GM12878 (cell line): ENCODE data around the gene CYP1A2. TPM values are rescaled to one million over a fixed set of nuclear protein-coding genes. Genes with fewer than 3 reads are reported as not detected.

Source experiments
- ATAC-seq: fragments of 200-7000 bp; cut with Tn5 transposase; 3 replicates; pipeline ENCODE4 v1.9.1; 2020; ENCODE audit warnings: mild to moderate bottlenecking, moderate library complexity
- BruUV-seq: library from RNA; stranded (reverse); fragments of 400-500 nt; replicated peaks from 2 replicates; lab custom pipeline; 2021; lab: Mats Ljungman, UMichigan
- CTCF ChIA-PET: fragments of 300-600 bp; sonication (Branson Sonifier 250); formaldehyde crosslinking; extraction: SDS; loops from one replicate; lab custom pipeline; 2021; ENCODE audit warnings: inconsistent platforms; lab: Yijun Ruan, JAX
- POLR2A ChIA-PET: fragments of 350-600 bp; formaldehyde crosslinking; extraction: SDS; loops from one replicate; lab custom pipeline; 2021; ENCODE audit warnings: inconsistent platforms; lab: Charles Lee
- RAD21 ChIA-PET: fragments of 300-600 bp; sonication (Branson Sonifier 250); formaldehyde crosslinking; loops from one replicate; lab custom pipeline; 2023; ENCODE audit warnings: antibody characterized with exemption; ENCODE audit not compliant: unreplicated experiment; lab: Charles Lee
- SMC1A ChIA-PET: fragments of 300-600 bp; sonication (Branson Sonifier 250); formaldehyde crosslinking; loops from one replicate; lab custom pipeline; 2023; ENCODE audit not compliant: unreplicated experiment, uncharacterized antibody; lab: Charles Lee
- DNase-seq: peaks from one replicate; pipeline ENCODE4 v3.0.0-alpha.2; 2011; ENCODE audit warnings: low read depth, low spot score
- FAIRE-seq: peaks from 3 replicates; lab custom pipeline; 2011; peaks lifted over from hg19 to GRCh38; lab: Jason Lieb, UNC
- H2AFZ ChIP-seq: 2 replicates; pipeline ENCODE4 v1.6.0; 2011; ENCODE audit warnings: low read depth, low read length, control low read depth; ENCODE audit not compliant: control insufficient read depth
- H3K27ac ChIP-seq: 2 replicates; pipeline ENCODE4 v1.5.1; 2011; ENCODE audit warnings: control low read depth; ENCODE audit not compliant: control insufficient read depth, insufficient read depth
- H3K27me3 ChIP-seq, 2 experiments: replicated peaks in 1 of 2; 2 replicates each; pipeline versions ENCODE4 v1.6.0 to v1.6.1; 2011; ENCODE audit warnings: low read length in 1 of 2; ENCODE audit not compliant: control insufficient read depth in 2 of 2, insufficient read depth in 2 of 2
- H3K36me3 ChIP-seq, 2 experiments: 2 replicates each; pipeline ENCODE4 v1.5.1; 2011; ENCODE audit warnings: low read length in 1 of 2; ENCODE audit not compliant: control insufficient read depth in 2 of 2, insufficient read depth in 2 of 2
- H3K4me1 ChIP-seq: 2 replicates; pipeline ENCODE4 v1.6.1; 2011; ENCODE audit warnings: mild to moderate bottlenecking, low read length, moderate library complexity, mixed read lengths; ENCODE audit not compliant: control insufficient read depth, insufficient read depth
- H3K4me2 ChIP-seq: 2 replicates; pipeline ENCODE4 v1.6.0; 2011; ENCODE audit warnings: control low read depth; ENCODE audit not compliant: control insufficient read depth, insufficient read depth
- H3K4me3 ChIP-seq: fragments of 200-600 bp; sonication (generic); 2 replicates; pipeline ENCODE4 v1.5.1; 2016
- H3K79me2 ChIP-seq: 2 replicates; pipeline ENCODE4 v1.6.0; 2011; ENCODE audit warnings: low read length; ENCODE audit not compliant: control insufficient read depth, insufficient read depth
- H3K9ac ChIP-seq: 2 replicates; pipeline ENCODE4 v1.8.0; 2011; ENCODE audit warnings: low read length, control low read depth, mixed read lengths; ENCODE audit not compliant: control insufficient read depth, insufficient read depth
- H3K9me3 ChIP-seq: replicated peaks from 3 replicates; pipeline ENCODE4 v1.5.1; 2011; ENCODE audit warnings: mild to moderate bottlenecking, low read length; ENCODE audit not compliant: control insufficient read depth, insufficient read depth
- H4K20me1 ChIP-seq: 2 replicates; pipeline ENCODE4 v1.6.0; 2011; ENCODE audit not compliant: control insufficient read depth, insufficient read depth
- ATF7 ChIP-seq: fragments of 450-650 bp; IDR thresholded peaks from 2 replicates; pipeline ENCODE4 v1.6.1; 2016; ENCODE audit warnings: low read depth, mild to moderate bottlenecking
- EED ChIP-seq: sonication (generic); IDR thresholded peaks from 2 replicates; pipeline ENCODE4 v1.6.1; 2016; ENCODE audit warnings: antibody characterized with exemption, low read depth
- FOXK2 ChIP-seq: fragments of 450-650 bp; IDR thresholded peaks from 2 replicates; pipeline ENCODE4 v1.6.1; 2017; ENCODE audit warnings: mild to moderate bottlenecking, moderate library complexity
- HCFC1 ChIP-seq: fragments of 150-350 bp; IDR thresholded peaks from 2 replicates; pipeline ENCODE4 v1.6.1; 2014; ENCODE audit warnings: low read length
- IKZF2 ChIP-seq, 2 experiments: fragments of 450-650 bp; IDR thresholded peaks; 2 replicates each; pipeline ENCODE4 v1.6.1; 2017; ENCODE audit warnings: mild to moderate bottlenecking in 2 of 2, moderate library complexity in 2 of 2
- PML ChIP-seq: IDR thresholded peaks from 2 replicates; pipeline ENCODE4 v1.6.1; 2012; ENCODE audit warnings: low read length, inconsistent platforms
- POLR2A ChIP-seq: IDR thresholded peaks from 2 replicates; pipeline ENCODE4 v1.6.1; 2011; ENCODE audit warnings: low read depth, mild to moderate bottlenecking, low read length
- POU2F2 ChIP-seq: IDR thresholded peaks from 3 replicates; pipeline ENCODE4 v1.6.1; 2011; ENCODE audit warnings: low read depth, mild to moderate bottlenecking, low read length, borderline replicate concordance
- SMARCA5 ChIP-seq: fragments of 450-650 bp; IDR thresholded peaks from 2 replicates; pipeline ENCODE4 v1.6.1; 2017; ENCODE audit warnings: mild to moderate bottlenecking
- ZNF24 ChIP-seq: fragments of 450-650 bp; IDR thresholded peaks from 2 replicates; pipeline ENCODE4 v1.6.1; 2017; ENCODE audit warnings: antibody characterized with exemption, mild to moderate bottlenecking
- ZNF592 ChIP-seq: fragments of 450-650 bp; IDR thresholded peaks from 2 replicates; pipeline ENCODE4 v1.6.1; 2017; ENCODE audit warnings: mild to moderate bottlenecking, moderate library complexity
- WGBS: methylation state at CpG from one replicate; pipeline ENCODE4 v1.1.6; 2016; ENCODE audit warnings: low lambda C conversion rate; ENCODE audit not compliant: insufficient replicate concordance, insufficient coverage; ENCODE audit errors: missing lambda C conversion rate; 5-methylcytosine and 5-hydroxymethylcytosine counted together
- in situ Hi-C: fragments of 300-500 bp; cut with MboI; formaldehyde crosslinking; loops from 9 replicates; pipeline ENCODE4 v1.14.3; 2018; ENCODE audit warnings: mixed read lengths
- intact Hi-C: fragments of 100-400 bp; cut with micrococcal nuclease; formaldehyde crosslinking; loops from one replicate; pipeline ENCODE4 v1.14.2; 2022; ENCODE audit not compliant: unreplicated experiment
- polyA plus RNA-seq, 11 experiments: library from polyadenylated mRNA; depleted of rRNA in 4 of 11; unstranded in 6 of 11; stranded (reverse) in 5 of 11; fragments of >200 nt; fragmentation: Nextera tagmentation in 4 of 11; fragmentation: Illumina TruSeq in 1 of 11; extraction: Ambion mirVana in 4 of 11; extraction: Trizol in 1 of 11; gene quantifications; 1 replicate in 1 of 11; 2 replicates in 10 of 11; pipeline versions ENCODE4 v1.2.1 to v1.2.3, GENCODE V29; 2011 to 2016; ENCODE audit warnings: inconsistent platforms in 2 of 11, missing spikeins in 2 of 11, low read depth in 1 of 11
- total RNA-seq, 4 experiments: library from RNA; depleted of rRNA in 3 of 4; stranded (reverse); fragments of >200 nt in 3 of 4; fragmentation: Illumina TruSeq in 1 of 4; extraction: Trizol in 1 of 4; gene quantifications; 2 replicates each; pipeline versions ENCODE4 v1.2.1 to v1.2.3, GENCODE V29; 2013 to 2021
- TF ChIP-seq, protein P1 (sequence below): IDR thresholded peaks from 2 replicates; pipeline ENCODE4 v1.6.1; 2012; ENCODE audit warnings: low read depth, low read length, improper control_type of control experiment
- TF ChIP-seq, protein P2 (sequence below): fragments of 450-650 bp; IDR thresholded peaks from 2 replicates; pipeline ENCODE4 v1.6.1; 2017; ENCODE audit warnings: mild to moderate bottlenecking, moderate library complexity

Gene CYP1A2
- total and polyA plus RNA-seq, 10 of the 15 experiments (the other 5 are each of a cell fraction or from before 2014, with no cell fraction given), result 0.03 to 0.09 (median 0.05) TPM; not detected in 7

DNA sequence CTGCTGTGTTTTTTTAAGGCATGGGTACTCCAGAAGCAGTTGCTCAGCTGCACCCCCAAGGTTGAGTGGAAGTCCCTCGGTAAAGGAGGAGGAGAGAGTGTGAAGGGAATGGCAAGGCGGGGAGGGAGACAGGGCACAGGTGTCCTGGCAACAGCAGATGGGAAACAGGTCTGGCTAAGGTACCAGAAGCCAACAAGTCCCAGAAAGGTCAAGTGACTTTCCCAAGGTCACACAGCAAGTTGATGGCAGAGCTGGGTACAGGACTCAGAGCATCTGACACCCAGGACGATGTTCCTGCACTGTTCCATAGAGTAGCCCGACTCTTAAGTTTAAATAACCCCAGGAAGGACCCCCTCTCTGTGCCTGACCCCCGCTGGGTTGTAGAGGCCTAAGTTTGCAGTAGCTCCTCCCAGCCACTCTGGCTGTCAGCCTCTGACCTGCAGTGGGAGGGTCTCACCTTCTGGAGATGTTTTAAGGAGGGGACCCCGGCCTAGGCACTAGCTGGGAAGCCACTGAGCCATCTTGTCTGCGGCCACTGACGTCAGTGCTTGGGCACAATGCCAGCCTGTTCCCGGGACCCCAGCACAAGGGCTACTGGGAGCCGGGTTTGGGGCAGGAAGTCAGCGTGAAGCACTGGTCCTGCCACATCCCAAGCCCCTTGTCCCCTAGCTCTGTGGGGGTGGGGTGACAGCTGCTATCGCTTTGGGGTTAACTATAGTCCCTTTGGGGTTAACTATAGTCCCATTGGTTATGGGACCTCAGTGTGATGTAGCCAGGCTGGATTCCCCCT, 43.8 kb downstream of the CYP1A2 start:
- no TSS peak for BruUV-seq
- DNase-seq (no peak), FAIRE-seq (no peak), ATAC-seq (no peak)
- H3K9ac ChIP-seq, result peak overlapping the region; percentile 82
- CTCF ChIA-PET, result interaction anchor here (0.8 to 25.9 kb wide), 14 partner anchors 6 to 171 kb away, joined by 3 to 1288 read pairs (median 4); partner anchors contain the start of genes CSK and ULK3
- POLR2A ChIA-PET, result interaction anchor here (0.6 to 14.2 kb wide), 6 partner anchors 16 to 395 kb away, joined by 3 to 602 read pairs (median 4); partner anchors contain the start of genes CSK and FAM219B
- peak overlapping the region; percentile 96 for H3K27ac ChIP-seq
- H3K4me2 ChIP-seq, result peak overlapping the region; percentile 67
- no peaks in the 10 kb centered on the region for H3K27me3 ChIP-seq
- intact Hi-C loops, result no loop called here
- in situ Hi-C loops, result no loop called here
- WGBS, result 7% methylated on average over 12 of the region's 12 CpGs
- H3K9me3 ChIP-seq, result no peaks in the 10 kb centered on the region
- RAD21 ChIA-PET, result interaction anchor here (0.8 to 25.2 kb wide), 8 partner anchors 2 to 362 kb away, joined by 3 to 1186 read pairs (median 3); partner anchors contain the start of genes ARID3B and CSK
- no peak overlapping the region for H2AFZ ChIP-seq
- no peaks in the 10 kb centered on the region for H4K20me1 ChIP-seq
- peaks cover 17% of the 10 kb centered on the region in 2 experiments; a peak in 3 of 4 replicates for H3K36me3 ChIP-seq
- H3K4me1 ChIP-seq, result peaks cover 59% of the 10 kb centered on the region
- peak overlapping the region; percentile 77 for H3K4me3 ChIP-seq
- SMC1A ChIA-PET, result interaction anchor here (1.0 to 15.7 kb wide), 10 partner anchors 5 to 158 kb away, joined by 3 to 811 read pairs (median 4); partner anchors contain the start of gene CSK
- peaks cover 89% of the 10 kb centered on the region for H3K79me2 ChIP-seq
- TF ChIP-seq PML (no peak), SMARCA5 (peak; percentile 75), ZNF24 (0 out of 2 replicates have a peak, but pooled peaks have one; percentile 33), POLR2A (0 out of 2 replicates have a peak, but pooled peaks have one; percentile 3), FOXK2 (no peak), ATF7 (peak; percentile 55; the same call in 1 of the 2 replicates), IKZF2 (IDR thresholded peaks at IDR 0.05) (peak in 1 of 2 experiments; percentile 22; a peak in 1 of 4 replicates), POU2F2 (no peak), HCFC1 (no peak), EED (peak; percentile 32; the same call in 1 of the 2 replicates), ZNF592 (no peak)
- TF ChIP-seq, protein P1, sequence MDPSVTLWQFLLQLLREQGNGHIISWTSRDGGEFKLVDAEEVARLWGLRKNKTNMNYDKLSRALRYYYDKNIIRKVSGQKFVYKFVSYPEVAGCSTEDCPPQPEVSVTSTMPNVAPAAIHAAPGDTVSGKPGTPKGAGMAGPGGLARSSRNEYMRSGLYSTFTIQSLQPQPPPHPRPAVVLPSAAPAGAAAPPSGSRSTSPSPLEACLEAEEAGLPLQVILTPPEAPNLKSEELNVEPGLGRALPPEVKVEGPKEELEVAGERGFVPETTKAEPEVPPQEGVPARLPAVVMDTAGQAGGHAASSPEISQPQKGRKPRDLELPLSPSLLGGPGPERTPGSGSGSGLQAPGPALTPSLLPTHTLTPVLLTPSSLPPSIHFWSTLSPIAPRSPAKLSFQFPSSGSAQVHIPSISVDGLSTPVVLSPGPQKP, result no peak
- TF ChIP-seq, protein P2, sequence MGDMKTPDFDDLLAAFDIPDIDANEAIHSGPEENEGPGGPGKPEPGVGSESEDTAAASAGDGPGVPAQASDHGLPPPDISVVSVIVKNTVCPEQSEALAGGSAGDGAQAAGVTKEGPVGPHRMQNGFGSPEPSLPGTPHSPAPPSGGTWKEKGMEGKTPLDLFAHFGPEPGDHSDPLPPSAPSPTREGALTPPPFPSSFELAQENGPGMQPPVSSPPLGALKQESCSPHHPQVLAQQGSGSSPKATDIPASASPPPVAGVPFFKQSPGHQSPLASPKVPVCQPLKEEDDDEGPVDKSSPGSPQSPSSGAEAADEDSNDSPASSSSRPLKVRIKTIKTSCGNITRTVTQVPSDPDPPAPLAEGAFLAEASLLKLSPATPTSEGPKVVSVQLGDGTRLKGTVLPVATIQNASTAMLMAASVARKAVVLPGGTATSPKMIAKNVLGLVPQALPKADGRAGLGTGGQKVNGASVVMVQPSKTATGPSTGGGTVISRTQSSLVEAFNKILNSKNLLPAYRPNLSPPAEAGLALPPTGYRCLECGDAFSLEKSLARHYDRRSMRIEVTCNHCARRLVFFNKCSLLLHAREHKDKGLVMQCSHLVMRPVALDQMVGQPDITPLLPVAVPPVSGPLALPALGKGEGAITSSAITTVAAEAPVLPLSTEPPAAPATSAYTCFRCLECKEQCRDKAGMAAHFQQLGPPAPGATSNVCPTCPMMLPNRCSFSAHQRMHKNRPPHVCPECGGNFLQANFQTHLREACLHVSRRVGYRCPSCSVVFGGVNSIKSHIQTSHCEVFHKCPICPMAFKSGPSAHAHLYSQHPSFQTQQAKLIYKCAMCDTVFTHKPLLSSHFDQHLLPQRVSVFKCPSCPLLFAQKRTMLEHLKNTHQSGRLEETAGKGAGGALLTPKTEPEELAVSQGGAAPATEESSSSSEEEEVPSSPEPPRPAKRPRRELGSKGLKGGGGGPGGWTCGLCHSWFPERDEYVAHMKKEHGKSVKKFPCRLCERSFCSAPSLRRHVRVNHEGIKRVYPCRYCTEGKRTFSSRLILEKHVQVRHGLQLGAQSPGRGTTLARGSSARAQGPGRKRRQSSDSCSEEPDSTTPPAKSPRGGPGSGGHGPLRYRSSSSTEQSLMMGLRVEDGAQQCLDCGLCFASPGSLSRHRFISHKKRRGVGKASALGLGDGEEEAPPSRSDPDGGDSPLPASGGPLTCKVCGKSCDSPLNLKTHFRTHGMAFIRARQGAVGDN, result peak; percentile 62
